Measurements from ENCODE around the gene C1GALT1. TPM values are rescaled to one million over a fixed set of nuclear protein-coding genes. Genes with fewer than 3 reads are reported as not detected.

The C1GALT1 gene
- total RNA-seq, 4 donors from 2014 or later, result 6.8 to 37.6 (median 16.3) TPM

- in situ Hi-C loops (cut with MboI; ENCODE audit: low pct_ligation_motif_present in 1 of 4, low pct_unique_long_range_greater_than_20kb in 1 of 4, low sequenced_read_pairs in 3 of 4), result no loop called here
- 80 to 91% methylated on average over 1 to 5 of the region's 5 CpGs for WGBS, 2 donors (ENCODE audit: low coverage in 1 of 2)
- DNase-seq, result no peak
These were observed 110.3 kb downstream of the C1GALT1 start for GRCh38 chr7:7292608-7293007.

GRCh38 chr7:7293092-7293491 is 110.7 kb downstream of the C1GALT1 start:
- no peaks in the 10 kb centered on the region for H3K4me1 ChIP-seq
- no peaks in the 10 kb centered on the region for H3K9me3 ChIP-seq
- no peak overlapping the region for H3K27ac ChIP-seq
- 93 to 100% methylated on average over 2 of the region's 2 CpGs for WGBS, 2 donors (ENCODE audit: low coverage in 1 of 2)
- no peaks in the 10 kb centered on the region for H3K27me3 ChIP-seq
- no peak overlapping the region for H3K4me3 ChIP-seq
- in situ Hi-C loops (cut with MboI; ENCODE audit: low pct_ligation_motif_present in 1 of 4, low pct_unique_long_range_greater_than_20kb in 1 of 4, low sequenced_read_pairs in 3 of 4) (no loop called here), intact Hi-C loops (cut with DNase I; ENCODE audit: low total_unique reads) (no loop called here)
- no peaks in the 10 kb centered on the region for H3K36me3 ChIP-seq
- TF ChIP-seq POLR2A (IDR thresholded peaks at IDR 0.05) (no peak), CTCF (IDR thresholded peaks at IDR 0.05) (no peak), POLR2AphosphoS5 (IDR thresholded peaks at IDR 0.05) (no peak), EP300 (IDR thresholded peaks at IDR 0.05; ENCODE audit: low read depth) (no peak)
- no peak for DNase-seq

More at GRCh38 chr7:7292608-7293007, 110.3 kb downstream of the C1GALT1 start:
- Histone ChIP-seq H3K27me3 (no peaks in the 10 kb centered on the region), H3K36me3 (no peaks in the 10 kb centered on the region), H3K27ac (no peak overlapping the region), H3K4me3 (no peak overlapping the region), H3K4me1 (no peaks in the 10 kb centered on the region), H3K9me3 (no peaks in the 10 kb centered on the region)
- intact Hi-C loops (cut with DNase I; ENCODE audit: low total_unique reads), result no loop called here
- TF ChIP-seq EP300 (IDR thresholded peaks at IDR 0.05; ENCODE audit: low read depth), result no peak
- no peak for TF ChIP-seq POLR2AphosphoS5 (IDR thresholded peaks at IDR 0.05)
- no peak for TF ChIP-seq POLR2A (IDR thresholded peaks at IDR 0.05)
- TF ChIP-seq CTCF (IDR thresholded peaks at IDR 0.05), result no peak

DNA sequence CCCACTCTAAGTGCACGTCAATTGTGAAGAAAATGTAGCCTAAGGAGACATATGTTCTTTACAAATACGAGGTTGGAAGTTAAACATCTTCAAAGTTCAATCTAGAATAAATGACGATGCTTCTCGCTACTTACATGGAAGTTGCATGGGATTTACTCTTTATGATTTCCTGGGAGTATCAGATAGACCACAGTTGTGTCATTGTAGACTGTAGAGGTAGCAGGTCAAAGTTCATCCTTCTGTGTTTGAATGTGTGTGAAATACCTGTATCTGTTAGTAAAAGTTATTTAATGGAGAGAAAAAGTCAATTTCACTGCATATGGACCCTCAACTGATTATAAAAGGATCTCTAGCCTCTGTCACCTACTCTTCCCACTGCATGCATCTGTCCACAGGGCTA is 112.6 kb downstream of the C1GALT1 start:
- in situ Hi-C loops (cut with MboI; ENCODE audit: low pct_ligation_motif_present in 1 of 4, low pct_unique_long_range_greater_than_20kb in 1 of 4, low sequenced_read_pairs in 3 of 4), result no loop called here
- no peak overlapping the region for H3K4me3 ChIP-seq
- no peak for TF ChIP-seq EP300 (IDR thresholded peaks at IDR 0.05; ENCODE audit: low read depth)
- TF ChIP-seq POLR2A (IDR thresholded peaks at IDR 0.05), result no peak
- no peak for TF ChIP-seq CTCF (IDR thresholded peaks at IDR 0.05)
- no peak for TF ChIP-seq POLR2AphosphoS5 (IDR thresholded peaks at IDR 0.05)
- DNase-seq, result no peak
- intact Hi-C loops (cut with DNase I; ENCODE audit: low total_unique reads), result no loop called here
- H3K36me3 ChIP-seq, result no peaks in the 10 kb centered on the region
- H3K27me3 ChIP-seq, result no peaks in the 10 kb centered on the region
- H3K9me3 ChIP-seq, result no peaks in the 10 kb centered on the region
- WGBS, 2 donors (ENCODE audit: low coverage in 1 of 2), result 63 to 64% methylated on average over 4 of the region's 4 CpGs
- no peak overlapping the region for H3K27ac ChIP-seq
- no peaks in the 10 kb centered on the region for H3K4me1 ChIP-seq
